Gastrocnemius medialis (tissue), 4 donors: ENCODE data around the gene USP28.

Experiments
- POLR2A ChIP-seq, 2 donors: fragments of 450-650 bp; IDR thresholded peaks; one replicate each; pipeline ENCODE4 v1.6.1; 2017; ENCODE audit warnings: antibody characterized with exemption in 2 of 2, mild to moderate bottlenecking in 2 of 2, moderate library complexity in 2 of 2
- TF ChIP-seq, protein P1 (sequence below), 5 experiments: fragments of 450-650 bp in 3 of 5; fragments of 200-600 bp in 2 of 5; sonication (generic) in 2 of 5; IDR thresholded peaks in 4 of 5; conservative IDR thresholded peaks in 1 of 5; 1 replicate in 4 of 5; 2 replicates in 1 of 5; pipeline ENCODE4 v1.5.1; 2016 to 2019; ENCODE audit warnings: antibody characterized with exemption in 5 of 5, mild to moderate bottlenecking in 3 of 5, moderate library complexity in 3 of 5

DNA sequence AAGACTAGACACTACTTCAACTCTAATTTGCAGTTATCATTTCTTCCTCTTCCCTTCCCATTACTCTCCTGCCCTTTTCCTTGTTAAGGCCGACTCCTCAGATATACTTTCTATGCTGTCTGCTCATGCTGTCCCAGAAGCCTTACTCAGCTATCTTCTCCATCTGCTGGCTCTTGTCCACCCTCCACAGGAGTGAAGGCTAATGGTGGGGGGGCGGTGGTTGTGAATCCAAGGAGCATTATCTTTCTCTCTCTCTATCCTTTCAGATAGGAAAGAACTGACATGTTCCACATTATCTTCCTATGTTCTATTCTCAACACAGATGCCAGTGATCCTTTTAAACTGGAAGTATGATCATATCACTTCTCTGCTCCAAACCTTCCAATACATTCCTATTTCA is 37.4 kb downstream of the USP28 start:
- TF ChIP-seq, protein P1, sequence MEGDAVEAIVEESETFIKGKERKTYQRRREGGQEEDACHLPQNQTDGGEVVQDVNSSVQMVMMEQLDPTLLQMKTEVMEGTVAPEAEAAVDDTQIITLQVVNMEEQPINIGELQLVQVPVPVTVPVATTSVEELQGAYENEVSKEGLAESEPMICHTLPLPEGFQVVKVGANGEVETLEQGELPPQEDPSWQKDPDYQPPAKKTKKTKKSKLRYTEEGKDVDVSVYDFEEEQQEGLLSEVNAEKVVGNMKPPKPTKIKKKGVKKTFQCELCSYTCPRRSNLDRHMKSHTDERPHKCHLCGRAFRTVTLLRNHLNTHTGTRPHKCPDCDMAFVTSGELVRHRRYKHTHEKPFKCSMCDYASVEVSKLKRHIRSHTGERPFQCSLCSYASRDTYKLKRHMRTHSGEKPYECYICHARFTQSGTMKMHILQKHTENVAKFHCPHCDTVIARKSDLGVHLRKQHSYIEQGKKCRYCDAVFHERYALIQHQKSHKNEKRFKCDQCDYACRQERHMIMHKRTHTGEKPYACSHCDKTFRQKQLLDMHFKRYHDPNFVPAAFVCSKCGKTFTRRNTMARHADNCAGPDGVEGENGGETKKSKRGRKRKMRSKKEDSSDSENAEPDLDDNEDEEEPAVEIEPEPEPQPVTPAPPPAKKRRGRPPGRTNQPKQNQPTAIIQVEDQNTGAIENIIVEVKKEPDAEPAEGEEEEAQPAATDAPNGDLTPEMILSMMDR (IDR thresholded peaks at IDR 0.05 in 4 of 5, conservative IDR thresholded peaks at IDR 0.05 in 1 of 5) = no peak
- no peak for TF ChIP-seq POLR2A (IDR thresholded peaks at IDR 0.05)
